Ectodermal cell (in vitro differentiated cells): ENCODE data around the gene ARF4. TPM values are rescaled to one million over a fixed set of nuclear protein-coding genes. Genes with fewer than 3 reads are reported as not detected.
"Not testable (repeated sequence)": the region's sequence is repeated elsewhere in the genome, so short reads cannot be mapped to it uniquely, and the experiment has no call there.

Experiments
- H3K27ac ChIP-seq: 2 replicates; pipeline ENCODE4 v1.7.0; 2013; ENCODE audit warnings: mild to moderate bottlenecking, low read depth, low read length; ENCODE audit not compliant: insufficient read depth, poor library complexity, severe bottlenecking
- H3K27me3 ChIP-seq: 2 replicates; pipeline ENCODE4 v1.7.0; 2013; ENCODE audit warnings: mild to moderate bottlenecking, low read length; ENCODE audit not compliant: insufficient read depth, control insufficient read depth, poor library complexity, severe bottlenecking
- H3K36me3 ChIP-seq: one replicate; pipeline ENCODE4 v1.7.0; 2013; ENCODE audit warnings: low read length; ENCODE audit not compliant: control insufficient read depth, insufficient read depth
- H3K4me1 ChIP-seq: one replicate; pipeline ENCODE4 v1.7.0; 2013; ENCODE audit warnings: low read length; ENCODE audit not compliant: control insufficient read depth, insufficient read depth
- H3K4me3 ChIP-seq: 2 replicates; pipeline ENCODE4 v1.7.0; 2013; ENCODE audit warnings: low read depth, low read length, control low read depth; ENCODE audit not compliant: insufficient read depth
- H3K9me3 ChIP-seq: 2 replicates; pipeline ENCODE4 v1.7.0; 2013; ENCODE audit warnings: mild to moderate bottlenecking, low read length, moderate library complexity; ENCODE audit not compliant: control insufficient read depth
- WGBS, 2 experiments: methylation state at CpG; one replicate each; pipeline ENCODE4 v1.1.7; 2013; ENCODE audit warnings: missing lambda C conversion rate in 2 of 2; 5-methylcytosine and 5-hydroxymethylcytosine counted together
- polyA plus RNA-seq, 4 experiments: library from polyadenylated mRNA; stranded (reverse); fragments of 50-300 nt; gene quantifications; one replicate each; pipeline ENCODE4 v1.2.3, GENCODE V29; 2013

ARF4 gene
- polyA plus RNA-seq (2013, experiment 1 of 4): 131 TPM
- 144 TPM for polyA plus RNA-seq (2013, experiment 2 of 4)
- polyA plus RNA-seq (2013, experiment 3 of 4): 109 TPM
- polyA plus RNA-seq (2013, experiment 4 of 4): 126 TPM

- peaks cover 9% of the 10 kb centered on the region for H3K4me1 ChIP-seq
- H3K27me3 ChIP-seq: no peaks in the 10 kb centered on the region
- H3K27ac ChIP-seq: peak within 1 kb of the TSS; percentile 100
- no peaks in the 10 kb centered on the region for H3K36me3 ChIP-seq
- peak within 1 kb of the TSS; percentile 69 for H3K4me3 ChIP-seq
- 0% methylated on average over 67 of the region's 67 CpGs for WGBS, 2 experiments
- no peaks in the 10 kb centered on the region for H3K9me3 ChIP-seq
Observed at GRCh38 chr3:57597127-57597923, at the start of gene ARF4. Gene ARF4 (minus strand): TSS chr3:57597344. CDS start chr3:57597140, 204 bp downstream.

- Histone ChIP-seq H3K4me1 (no peaks in the 10 kb centered on the region), H3K27me3 (no peaks in the 10 kb centered on the region), H3K36me3 (peaks cover 18% of the 10 kb centered on the region), H3K9me3 (no peaks in the 10 kb centered on the region), H3K4me3 (no peak overlapping the region), H3K27ac (no peak overlapping the region)
- WGBS, 2 experiments: 82 to 96% methylated on average over 1 of the region's 2 CpGs
Observed at GRCh38 chr3:57646723-57647122, 49.6 kb upstream of the ARF4 start.

- Histone ChIP-seq H3K9me3 (no peaks in the 10 kb centered on the region), H3K4me3 (no peak overlapping the region), H3K4me1 (no peaks in the 10 kb centered on the region), H3K27ac (no peak overlapping the region), H3K27me3 (no peaks in the 10 kb centered on the region), H3K36me3 (peaks cover 14% of the 10 kb centered on the region)
- 94 to 96% methylated on average over 4 of the region's 4 CpGs for WGBS, 2 experiments
Observed at GRCh38 chr3:57644740-57645139, 47.6 kb upstream of the ARF4 start.

GRCh38 chr3:57637391-57637790 lies 40.2 kb upstream of the ARF4 start:
- no peak overlapping the region for H3K4me3 ChIP-seq
- H3K4me1 ChIP-seq: no peaks in the 10 kb centered on the region
- H3K27ac ChIP-seq: no peak overlapping the region
- H3K36me3 ChIP-seq: peaks cover 23% of the 10 kb centered on the region
- H3K27me3 ChIP-seq: no peaks in the 10 kb centered on the region
- H3K9me3 ChIP-seq: no peaks in the 10 kb centered on the region

- not testable (repeated sequence) for H3K27me3 ChIP-seq, H3K4me3 ChIP-seq, H3K27ac ChIP-seq, H3K9me3 ChIP-seq, H3K4me1 ChIP-seq
- 94 to 99% methylated on average over 2 of the region's 3 CpGs for WGBS, 2 experiments
- H3K36me3 ChIP-seq: peaks cover 22% of the 10 kb centered on the region
Observed at GRCh38 chr3:57634259-57634658, 37.1 kb upstream of the ARF4 start.

- H3K9me3 ChIP-seq: no peaks in the 10 kb centered on the region
- H3K27me3 ChIP-seq: no peaks in the 10 kb centered on the region
- H3K4me3 ChIP-seq: no peak overlapping the region
- H3K27ac ChIP-seq: no peak overlapping the region
- H3K36me3 ChIP-seq: peaks cover 29% of the 10 kb centered on the region
- no peaks in the 10 kb centered on the region for H3K4me1 ChIP-seq
- WGBS, 2 experiments: 98% methylated on average over 6 of the region's 6 CpGs
Observed at GRCh38 chr3:57627976-57628375, 30.8 kb upstream of the ARF4 start.

- Histone ChIP-seq H3K9me3 (no peaks in the 10 kb centered on the region), H3K27ac (no peak overlapping the region), H3K27me3 (no peaks in the 10 kb centered on the region), H3K4me3 (no peak overlapping the region), H3K4me1 (no peaks in the 10 kb centered on the region), H3K36me3 (peaks cover 19% of the 10 kb centered on the region)
- 93 to 99% methylated on average over 3 of the region's 3 CpGs for WGBS, 2 experiments
Observed at GRCh38 chr3:57624801-57625200, 27.7 kb upstream of the ARF4 start.

GRCh38 chr3:57622362-57622761 lies 25.2 kb upstream of the ARF4 start:
- H3K9me3 ChIP-seq: no peaks in the 10 kb centered on the region
- no peaks in the 10 kb centered on the region for H3K4me1 ChIP-seq
- H3K36me3 ChIP-seq: peaks cover 9% of the 10 kb centered on the region

GRCh38 chr3:57617739-57618138 lies 20.6 kb upstream of the ARF4 start:
- H3K4me1 ChIP-seq: no peaks in the 10 kb centered on the region
- H3K4me3 ChIP-seq: no peak overlapping the region
- H3K27me3 ChIP-seq: no peaks in the 10 kb centered on the region
- H3K27ac ChIP-seq: no peak overlapping the region
- H3K36me3 ChIP-seq: no peaks in the 10 kb centered on the region
- no peaks in the 10 kb centered on the region for H3K9me3 ChIP-seq
- WGBS, 2 experiments: 87 to 95% methylated on average over 3 of the region's 3 CpGs

More at GRCh38 chr3:57622362-57622761, 25.2 kb upstream of the ARF4 start:
- Histone ChIP-seq H3K4me3 (no peak overlapping the region), H3K27ac (no peak overlapping the region), H3K27me3 (no peaks in the 10 kb centered on the region)

GRCh38 chr3:57616233-57616632 lies 19.1 kb upstream of the ARF4 start:
- WGBS, 2 experiments: 57 to 61% methylated on average over 3 of the region's 3 CpGs
- no peak overlapping the region for H3K27ac ChIP-seq
- no peaks in the 10 kb centered on the region for H3K4me1 ChIP-seq
- no peaks in the 10 kb centered on the region for H3K27me3 ChIP-seq
- no peaks in the 10 kb centered on the region for H3K9me3 ChIP-seq
- no peaks in the 10 kb centered on the region for H3K36me3 ChIP-seq
- no peak overlapping the region for H3K4me3 ChIP-seq
